ENCODE data around the gene ZBED4. TPM values are rescaled to one million over a fixed set of nuclear protein-coding genes. Genes with fewer than 3 reads are reported as not detected.

The ZBED4 gene
- total RNA-seq, 2 experiments from 2014 or later = 25.0 to 25.6 TPM

DNA sequence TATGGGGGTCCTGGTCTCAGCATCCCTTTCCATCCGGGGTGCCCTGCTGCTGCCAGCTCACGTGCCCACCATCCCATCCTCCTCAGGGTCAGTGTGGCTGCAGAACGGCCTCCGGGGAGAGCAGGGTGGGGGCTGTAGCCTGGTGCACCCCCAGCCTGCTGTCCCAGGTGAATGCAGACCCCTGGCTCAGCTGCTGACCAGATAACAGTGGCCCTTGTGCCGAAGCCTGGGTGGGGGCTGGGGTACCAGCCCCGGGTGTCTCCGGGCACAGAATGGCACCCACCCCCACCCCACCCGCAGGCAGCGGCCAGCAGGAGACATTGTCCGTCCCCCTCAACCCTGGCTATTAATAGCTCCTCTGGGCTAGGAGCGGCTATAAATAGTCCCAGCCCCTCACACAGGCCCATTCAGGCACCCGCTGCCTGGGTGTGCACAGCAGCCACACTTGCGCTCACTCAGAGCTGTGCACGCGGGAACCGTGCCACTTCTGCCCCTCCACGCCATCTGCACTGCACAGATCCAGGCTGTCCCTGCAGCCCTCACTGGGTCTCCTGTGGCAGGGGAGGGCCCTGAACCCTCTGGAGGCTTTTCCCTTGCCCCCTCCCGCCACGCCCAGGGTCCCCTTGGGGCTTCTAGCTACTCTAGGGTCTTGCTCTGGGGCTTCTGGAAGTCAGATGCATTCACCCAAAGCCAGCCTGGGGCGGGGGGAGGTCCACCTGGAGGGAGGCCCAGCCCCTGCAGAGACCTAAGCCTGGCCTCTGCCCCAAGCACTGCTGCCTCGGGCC, 83.5 kb downstream of the ZBED4 start:
- ChIA-PET CTCF (interaction anchor here (0.6 to 1.4 kb wide), 2 partner anchors 20 to 25 kb away, joined by 3 to 4 read pairs; no protein-coding TSS in a partner anchor), POLR2A (interaction anchor here (0.7 to 3.0 kb wide), 6 partner anchors 20 to 177 kb away, joined by 5 to 37 read pairs (median 6); partner anchors contain the start of gene PIM3)

DNA sequence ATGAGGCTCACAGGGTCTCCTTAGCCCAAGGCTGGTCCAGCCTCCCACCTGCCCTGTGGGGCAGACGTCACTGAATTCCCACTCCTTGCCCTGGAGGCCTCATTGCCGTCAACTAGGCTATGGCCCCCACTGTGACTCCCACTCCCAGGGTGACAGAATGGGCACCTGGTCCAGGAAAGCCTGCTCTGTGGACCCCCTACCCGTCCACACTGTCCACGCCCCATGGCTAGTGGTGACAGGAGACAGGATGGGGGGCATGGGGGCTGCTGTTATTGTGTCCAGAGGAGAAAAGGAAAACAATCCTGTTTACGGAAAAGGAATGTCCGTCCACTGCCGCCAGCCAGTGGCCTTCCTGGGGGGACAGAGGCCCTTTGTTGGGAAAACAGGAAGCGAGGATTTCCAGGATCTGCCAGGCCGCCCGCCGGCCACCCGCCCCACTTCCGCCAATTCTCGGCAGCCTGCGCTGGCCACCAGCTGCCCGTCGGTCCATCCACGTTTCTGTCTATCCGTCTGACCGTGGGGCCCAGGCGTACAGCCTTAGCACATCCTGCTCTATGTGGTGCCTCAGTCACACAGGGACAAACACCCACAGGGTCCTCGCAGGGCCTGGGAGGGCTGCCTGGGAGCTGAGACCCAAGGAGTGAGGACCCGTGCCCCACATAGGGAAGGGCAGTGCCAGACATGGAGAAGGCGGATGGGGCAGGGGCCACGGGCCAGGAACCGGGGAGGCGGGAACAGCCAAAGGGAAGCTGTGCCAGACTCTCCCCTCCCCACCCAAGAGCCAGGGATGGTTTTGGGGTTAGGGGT, 84.3 kb downstream of the ZBED4 start:
- ChIA-PET POLR2A (interaction anchor here (2.4 to 3.0 kb wide), 2 partner anchors 24 to 33 kb away, joined by 23 to 37 read pairs; partner anchors contain the start of gene PIM3), CTCF (interaction anchor here (1.0 kb wide), 1 partner anchor 42 kb away, joined by 3 read pairs; no protein-coding TSS in a partner anchor)

DNA sequence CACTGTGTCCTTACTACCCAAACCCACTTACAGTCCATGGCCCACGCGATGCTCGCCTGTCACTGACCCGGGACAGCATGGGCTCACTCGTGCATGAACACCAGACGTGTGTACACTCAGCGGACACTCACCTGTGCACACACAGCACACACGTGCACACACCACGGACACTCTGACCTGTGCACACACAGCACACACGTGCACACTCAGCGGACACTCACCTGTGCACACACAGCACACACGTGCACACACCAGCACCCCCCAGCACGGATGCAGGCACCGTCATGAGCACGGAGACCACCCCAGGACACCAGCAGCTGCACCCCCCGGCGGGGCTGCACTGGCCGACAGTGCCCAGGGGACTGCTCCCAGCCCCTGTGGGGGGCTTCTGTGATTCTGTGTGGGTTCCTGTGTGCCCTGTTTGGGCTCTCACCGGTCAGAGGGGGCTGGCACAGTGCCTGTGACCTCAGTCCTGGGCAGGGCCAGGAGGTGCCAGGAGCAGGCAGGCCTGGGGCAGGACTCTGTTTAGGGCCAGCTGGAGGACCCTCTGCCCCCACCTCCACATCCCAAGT, 85.0 kb downstream of the ZBED4 start:
- POLR2A ChIA-PET = no interaction called here
- CTCF ChIA-PET = interaction anchor here (1.0 kb wide), 1 partner anchor 41 kb away, joined by 3 read pairs; no protein-coding TSS in a partner anchor

Other genes starting within 250 kb of the ZBED4 start
- gene BRD1, start 26.0 kb upstream of the ZBED4 start, total RNA-seq = 10 to 100 TPM; 29.1 to 31.2 TPM
- 10 to 100 TPM; 19.2 to 21.2 TPM for gene ALG12, start 64.6 kb downstream of the ZBED4 start, total RNA-seq
- 10 to 100 TPM; 44.8 to 48.4 TPM for gene CRELD2, start 64.8 kb downstream of the ZBED4 start, total RNA-seq
- gene PIM3, start 106.9 kb downstream of the ZBED4 start, total RNA-seq = 100 to 1,000 TPM; 198 to 203 TPM
- under 1 TPM in 1 of 2 experiments, not detected in 1; 0.13 TPM for gene IL17REL, start 158.9 kb downstream of the ZBED4 start, total RNA-seq
- not detected for gene TTLL8, start 204.5 kb downstream of the ZBED4 start, total RNA-seq
- under 1 TPM; 0.32 to 0.40 TPM for gene MLC1, start 231.6 kb downstream of the ZBED4 start, total RNA-seq
- gene MOV10L1, start 236.2 kb downstream of the ZBED4 start, total RNA-seq = not detected